Left kidney (tissue), 2 donors: ENCODE results near the gene MEIS2. TPM values are rescaled to one million over a fixed set of nuclear protein-coding genes. Genes with fewer than 3 reads are reported as not detected.
"Not testable (repeated sequence)": the region's sequence is repeated elsewhere in the genome, so short reads cannot be mapped to it uniquely, and the experiment has no call there.

Experiments
- DNase-seq: peaks from one replicate; pipeline ENCODE4 v3.0.0-alpha.2; 2013
- polyA plus RNA-seq: library from polyadenylated mRNA; unstranded; fragments of 120-200 nt; gene quantifications from one replicate; pipeline ENCODE4 v1.2.1, GENCODE V29; 2013; ENCODE audit not compliant: insufficient read length

Gene MEIS2
- polyA plus RNA-seq, 1 donor = 178 TPM

DNA sequence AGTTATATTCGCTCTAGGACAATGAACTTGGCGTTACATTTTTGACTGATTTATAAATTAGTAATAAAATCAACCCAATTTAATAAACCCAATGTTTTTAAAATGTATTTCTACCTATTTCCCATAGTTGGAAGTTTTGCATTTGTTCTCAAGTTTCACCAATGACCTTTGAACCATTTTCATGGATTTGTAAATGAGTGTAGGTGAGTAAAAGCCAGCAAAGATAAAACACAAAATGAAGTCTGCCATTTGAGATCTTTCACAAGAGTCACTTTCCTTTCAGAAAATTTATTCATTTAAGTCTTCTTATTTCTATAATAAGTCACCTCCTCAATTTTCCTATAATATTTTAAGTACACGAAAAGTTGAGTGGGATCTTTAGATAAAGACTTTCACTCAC lies 92.1 kb downstream of the MEIS2 start:
- no peak for DNase-seq

DNA sequence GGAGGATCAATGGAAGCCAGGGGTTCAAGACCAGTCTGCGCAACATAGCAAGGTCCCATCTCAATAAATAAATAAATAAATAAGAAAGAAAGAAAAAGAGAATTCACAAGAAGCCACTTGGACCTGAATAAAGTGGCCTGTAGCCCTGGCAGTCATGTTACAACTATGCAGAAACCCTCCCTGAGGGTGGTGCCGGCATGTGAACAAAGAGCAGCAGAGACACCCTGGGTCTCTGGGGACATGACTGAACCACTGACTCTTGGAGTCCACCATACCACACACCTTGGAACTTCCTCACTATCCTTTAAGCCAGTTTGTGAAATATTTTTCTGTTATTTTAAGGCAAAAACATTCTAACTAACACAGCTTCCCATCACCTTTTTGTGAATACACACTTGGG lies 93.0 kb downstream of the MEIS2 start:
- DNase-seq = no peak

DNA sequence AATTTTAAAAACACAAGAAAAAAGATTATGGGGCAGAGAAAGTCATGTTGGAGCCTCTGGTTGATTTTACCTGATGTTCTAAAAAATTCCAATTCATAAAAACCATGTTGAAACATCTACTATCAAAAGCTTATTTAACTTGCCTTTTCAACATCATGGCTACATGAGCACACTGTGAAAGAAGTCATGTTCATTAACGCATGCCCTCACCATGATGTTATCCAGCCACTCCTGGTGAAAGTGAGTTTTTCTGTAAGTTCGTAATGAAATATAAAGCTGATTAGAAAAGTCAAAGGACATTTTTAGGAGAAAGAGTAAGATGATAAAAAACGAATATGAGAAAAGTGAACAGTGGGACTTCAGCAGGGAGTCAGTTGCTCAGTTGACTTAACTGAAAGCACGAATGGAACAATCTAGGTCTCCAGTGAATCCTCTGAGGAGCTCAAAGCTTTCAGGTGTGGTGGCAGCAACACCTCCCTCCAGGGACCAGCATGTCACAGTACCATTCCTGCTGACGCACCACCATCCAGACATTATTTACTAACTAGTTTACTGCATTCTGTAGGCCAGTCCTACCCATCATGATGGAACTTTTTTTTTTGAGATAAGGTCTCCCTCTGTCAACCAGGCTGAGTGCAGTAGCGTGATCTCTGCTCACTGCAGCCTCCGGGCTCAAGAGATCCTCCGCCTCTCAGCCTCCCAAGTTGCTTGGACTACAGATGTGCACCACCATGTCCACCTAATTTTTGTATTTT lies 95.2 kb downstream of the MEIS2 start:
- DNase-seq = no peak

DNA sequence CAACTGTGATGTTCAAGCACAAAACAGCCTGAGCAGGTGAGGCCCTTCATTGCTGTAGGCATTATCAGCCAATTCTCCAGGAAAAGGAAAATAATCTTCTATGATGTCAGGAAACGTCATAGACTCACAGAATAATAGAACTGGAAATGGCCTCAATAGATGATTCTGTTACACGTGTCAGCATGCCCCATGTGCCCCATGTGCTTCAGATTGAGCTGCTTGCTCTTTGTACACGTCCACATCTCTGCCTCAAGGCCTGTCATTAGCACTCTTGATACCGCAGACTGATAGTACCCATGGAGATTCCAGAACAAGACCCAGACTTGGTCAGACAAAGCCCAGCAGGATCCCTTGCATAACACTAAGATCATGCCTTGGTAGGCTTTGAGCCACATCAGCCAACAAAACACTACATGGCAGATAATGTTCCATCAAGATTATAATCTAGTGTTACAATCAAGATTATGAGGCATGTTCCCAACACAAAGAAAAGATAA lies 95.9 kb downstream of the MEIS2 start:
- DNase-seq = no peak

DNA sequence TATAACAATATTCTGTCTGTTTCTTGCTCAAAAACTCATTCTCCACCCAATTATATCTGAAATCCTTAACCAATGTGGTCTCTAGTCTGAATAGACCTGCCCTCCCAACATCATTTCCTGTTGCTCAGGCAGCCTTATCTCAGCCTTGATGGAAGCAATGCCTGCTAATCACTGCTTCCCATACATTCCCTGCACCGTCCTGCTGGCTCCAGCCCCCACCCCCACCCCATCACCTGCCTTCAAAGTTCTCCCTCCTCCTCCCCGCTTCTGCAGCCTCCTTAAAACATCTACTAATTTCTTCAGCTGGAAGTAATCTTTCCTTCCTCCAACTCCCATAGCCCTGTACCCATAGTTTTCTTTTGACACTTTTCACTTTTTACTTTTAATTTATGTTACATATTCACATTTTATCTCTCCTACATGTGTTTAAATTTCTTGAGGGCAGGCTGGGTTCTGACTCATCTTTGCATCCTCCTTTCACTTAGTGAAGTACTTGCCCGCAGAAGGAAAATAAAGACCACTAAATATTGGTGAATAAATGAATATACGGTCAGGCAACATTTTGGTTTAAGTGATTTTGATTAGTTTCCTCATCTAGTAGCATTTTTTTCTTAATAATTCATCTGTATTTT lies 98.2 kb downstream of the MEIS2 start:
- DNase-seq = no peak

DNA sequence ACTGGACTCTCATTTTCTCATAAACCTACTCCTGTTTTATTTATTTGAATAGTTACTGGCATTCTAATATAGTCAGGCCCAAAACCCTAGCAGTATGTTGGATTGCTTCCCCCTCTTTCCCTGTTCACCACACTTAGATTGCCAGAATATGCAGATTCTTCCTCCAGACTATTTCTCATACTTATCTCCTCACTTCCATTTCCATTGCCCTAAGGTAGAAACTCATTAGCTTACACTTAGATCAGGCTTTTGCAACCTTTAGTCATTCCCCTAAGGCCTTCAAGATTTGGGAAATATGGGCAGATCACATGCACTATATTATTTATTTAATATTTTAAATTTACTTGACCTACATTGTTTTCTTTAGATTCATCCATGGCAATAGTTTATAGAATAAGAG lies 98.9 kb downstream of the MEIS2 start:
- no peak for DNase-seq

DNA sequence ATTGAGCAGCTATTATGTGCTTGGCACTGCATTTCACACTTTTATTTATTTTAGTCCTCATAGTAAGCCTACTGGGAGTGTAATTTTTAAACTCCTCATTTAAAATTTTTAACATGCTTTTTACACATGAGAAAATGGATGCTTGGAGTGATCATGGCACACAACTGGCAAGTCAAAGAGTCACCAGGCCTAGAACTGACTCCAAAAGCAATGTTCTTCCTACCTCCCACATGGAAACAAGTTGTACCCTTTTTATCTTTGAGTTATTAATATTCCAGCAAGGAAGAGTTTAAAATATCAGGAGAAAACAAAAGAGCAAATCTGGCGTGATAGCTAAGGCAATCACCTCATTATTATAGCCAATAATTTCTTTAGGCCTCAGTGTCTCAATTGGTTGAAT lies 100.6 kb downstream of the MEIS2 start:
- no peak for DNase-seq

DNA sequence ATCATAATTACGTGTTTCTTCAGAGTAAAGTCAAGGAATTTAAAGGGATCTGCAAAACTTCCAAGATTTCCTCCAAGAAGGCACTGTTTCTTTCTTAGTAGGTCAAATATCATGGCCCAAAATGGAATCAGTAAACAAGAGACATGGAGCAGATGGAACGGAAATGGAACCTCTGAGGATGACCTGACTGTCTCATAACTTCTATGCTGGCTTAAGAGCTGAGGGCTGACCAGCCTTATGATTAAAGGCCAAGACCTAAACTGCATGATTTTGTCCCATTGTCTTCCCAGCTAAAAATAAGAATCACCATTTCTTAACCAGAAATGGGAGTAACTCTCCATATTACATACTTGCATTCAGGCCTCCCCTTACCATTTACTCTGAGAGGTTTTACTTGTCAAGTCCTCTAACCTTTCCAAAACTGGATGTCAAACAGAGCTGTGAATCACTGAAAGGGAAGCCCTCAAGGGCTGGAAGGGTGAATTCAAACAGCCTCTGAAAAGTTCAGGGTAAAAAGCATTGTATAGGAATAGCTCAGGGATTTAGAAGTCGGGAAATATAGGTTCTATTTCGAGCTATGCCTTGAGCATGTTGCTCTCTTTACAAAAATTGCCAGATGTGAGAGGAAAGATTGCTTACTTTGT lies 103.7 kb downstream of the MEIS2 start:
- DNase-seq = no peak

DNA sequence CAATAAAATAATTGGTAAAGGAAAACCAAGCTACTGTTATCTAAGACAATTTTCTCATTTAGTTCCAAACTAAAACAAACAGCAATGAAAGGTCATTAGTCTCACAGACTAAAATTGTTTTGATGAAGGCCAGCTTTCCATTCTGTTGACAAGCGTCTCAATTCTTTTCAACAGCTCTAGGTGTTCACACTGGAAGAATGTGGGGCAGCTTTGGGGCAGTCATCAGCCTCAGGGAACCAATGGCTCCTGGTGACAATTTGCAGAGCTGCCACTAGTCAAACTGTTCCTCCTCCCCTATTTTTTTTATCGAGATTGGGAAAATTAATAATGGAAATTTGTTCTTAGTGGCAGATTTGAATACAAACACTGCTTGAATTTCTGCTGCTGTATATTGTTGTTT lies 104.2 kb downstream of the MEIS2 start:
- no peak for DNase-seq

DNA sequence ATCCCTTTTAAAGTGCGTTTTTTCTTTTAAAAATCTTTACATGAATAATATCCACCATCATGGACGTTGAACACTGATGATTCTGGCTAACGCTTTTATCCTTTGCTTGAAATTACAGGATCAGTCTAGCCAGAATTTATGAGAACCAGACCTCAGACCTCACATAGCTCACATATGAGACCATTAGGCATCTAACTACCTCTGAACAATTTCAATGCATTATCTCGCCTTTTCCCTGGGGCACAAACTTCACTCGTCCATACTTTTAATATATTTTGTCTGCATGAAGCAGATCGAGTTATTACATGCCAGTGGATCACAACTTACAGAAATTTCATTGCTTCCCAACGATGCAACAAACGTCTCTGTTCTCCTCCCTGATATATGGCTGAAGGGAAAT lies 105.6 kb downstream of the MEIS2 start:
- no peak for DNase-seq

DNA sequence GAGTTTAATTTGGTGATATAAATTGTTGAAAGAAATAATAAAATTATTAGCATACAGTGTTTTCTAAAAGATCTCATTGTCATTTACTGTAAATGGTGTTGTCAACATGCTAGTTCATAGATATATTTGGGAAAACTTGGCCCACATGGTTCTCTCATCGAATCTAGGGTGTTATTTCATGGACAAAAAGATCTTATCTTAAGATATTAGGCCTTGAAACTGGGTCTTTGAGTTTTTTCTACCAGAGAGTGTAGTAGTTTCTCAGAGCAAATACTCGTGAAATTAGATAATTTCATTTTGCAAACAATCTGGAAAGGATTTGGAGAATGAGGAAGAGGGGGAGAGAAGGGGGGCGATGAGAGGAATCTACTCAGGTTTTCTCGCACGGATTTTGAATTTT lies 107.9 kb downstream of the MEIS2 start:
- no peak for DNase-seq

DNA sequence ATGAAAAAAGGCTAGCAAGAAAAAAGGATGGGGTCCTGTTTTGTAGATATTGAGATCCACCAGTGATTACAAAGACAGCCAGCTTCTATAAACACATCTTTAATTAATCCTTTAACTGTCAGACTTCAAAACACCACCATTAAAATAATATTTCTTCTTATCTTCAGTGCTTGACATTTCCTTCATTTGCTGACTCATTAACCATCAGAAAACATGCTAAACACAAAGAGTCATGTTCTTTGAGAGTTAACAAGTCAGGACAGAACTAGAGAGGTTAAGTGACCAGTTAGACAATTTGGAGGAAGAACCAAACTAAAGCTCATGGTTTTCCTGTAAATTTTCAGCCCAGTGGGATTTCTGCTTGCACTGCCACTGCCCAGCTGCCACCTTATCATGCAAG lies 111.4 kb downstream of the MEIS2 start:
- DNase-seq = no peak

DNA sequence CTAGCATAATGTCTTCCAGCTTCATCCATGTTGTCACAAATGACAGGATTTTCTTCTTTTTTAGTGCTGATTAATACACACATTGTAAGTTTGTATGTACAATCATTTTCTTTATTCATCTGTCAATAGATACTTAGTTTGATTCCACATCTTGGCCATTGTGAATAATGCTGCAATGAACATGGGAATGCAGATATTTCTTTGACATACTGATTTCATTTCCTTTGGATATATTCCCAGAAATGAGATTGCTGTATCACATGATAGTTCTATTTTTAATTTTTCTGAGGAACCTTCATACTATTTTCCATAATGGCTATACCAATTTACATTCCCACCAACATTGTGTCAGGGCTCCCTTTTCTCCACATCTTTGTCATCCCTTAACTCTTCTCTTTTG lies 117.9 kb downstream of the MEIS2 start:
- DNase-seq = no peak

DNA sequence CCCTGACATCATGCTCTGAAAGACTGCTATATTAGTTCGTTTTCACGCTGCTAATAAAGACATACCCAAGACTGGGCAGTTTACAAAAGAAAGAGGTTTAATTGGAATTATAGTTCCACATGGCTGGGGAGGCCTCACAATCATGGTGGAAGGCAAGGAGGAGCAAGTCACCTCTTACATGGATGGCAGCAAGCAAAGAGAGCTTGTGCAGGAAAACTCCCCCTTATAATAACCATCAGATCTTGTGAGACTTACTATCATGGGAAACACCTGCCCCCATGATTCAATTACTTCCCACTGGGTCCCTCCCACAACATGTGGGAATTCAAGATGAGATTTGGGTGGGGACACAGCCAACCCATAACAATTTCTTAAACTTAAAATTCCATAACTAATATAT lies 120.1 kb downstream of the MEIS2 start:
- DNase-seq = not testable (repeated sequence)

DNA sequence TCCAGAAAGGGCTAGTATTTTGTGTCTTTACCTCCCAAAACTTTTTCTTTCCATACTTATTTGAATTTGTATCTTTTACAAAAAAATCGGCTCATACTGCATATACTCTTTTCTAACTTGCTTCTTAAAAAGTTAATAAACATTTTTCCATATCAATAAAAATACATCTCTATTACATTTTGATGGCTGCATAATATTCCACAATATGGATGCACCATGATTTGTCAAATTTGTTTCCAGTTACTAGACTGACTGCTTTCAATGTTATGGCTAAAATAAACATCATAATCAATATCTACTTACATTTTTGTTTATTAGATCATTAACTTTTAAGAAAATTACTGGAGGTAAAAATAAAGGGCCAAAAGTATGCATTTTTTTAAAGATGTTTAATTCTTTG lies 121.7 kb downstream of the MEIS2 start:
- DNase-seq = no peak

DNA sequence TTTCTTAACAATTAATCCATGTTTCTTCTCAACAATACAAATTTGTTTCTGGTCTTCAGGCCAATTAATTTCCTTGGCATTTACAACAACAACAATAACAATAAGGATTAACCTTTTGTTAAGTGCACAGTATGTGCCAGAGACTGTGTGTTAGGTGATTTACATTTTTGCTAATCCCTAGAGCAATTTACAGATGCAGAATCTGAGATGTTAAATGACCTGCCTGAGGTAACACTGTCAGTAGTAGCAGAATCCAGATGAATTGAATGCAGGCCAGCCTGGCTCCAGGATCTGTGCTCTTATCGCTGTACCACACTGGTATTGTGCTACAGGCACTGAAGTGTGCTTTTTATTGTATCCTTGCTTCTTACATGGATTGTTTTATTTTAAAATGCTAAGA lies 122.2 kb downstream of the MEIS2 start:
- DNase-seq = no peak

DNA sequence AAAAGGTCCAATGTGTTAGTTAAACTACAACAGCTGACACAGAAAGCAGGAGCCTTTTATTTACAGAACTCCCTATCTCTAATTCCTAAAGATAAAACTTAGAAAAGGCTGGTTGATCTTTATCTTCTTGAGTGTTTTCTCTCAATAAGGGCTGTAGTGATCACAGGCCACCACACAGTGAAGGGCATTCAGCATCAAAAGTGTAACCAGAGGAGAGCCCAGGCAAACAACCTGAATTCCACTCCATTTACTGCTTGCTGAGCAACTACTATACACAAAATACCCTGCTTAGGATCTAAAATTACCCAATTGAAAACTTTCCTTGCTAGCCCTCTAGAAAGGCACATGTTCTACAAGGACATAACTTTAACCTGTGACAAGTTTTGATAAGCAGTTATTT lies 122.7 kb downstream of the MEIS2 start:
- no peak for DNase-seq

DNA sequence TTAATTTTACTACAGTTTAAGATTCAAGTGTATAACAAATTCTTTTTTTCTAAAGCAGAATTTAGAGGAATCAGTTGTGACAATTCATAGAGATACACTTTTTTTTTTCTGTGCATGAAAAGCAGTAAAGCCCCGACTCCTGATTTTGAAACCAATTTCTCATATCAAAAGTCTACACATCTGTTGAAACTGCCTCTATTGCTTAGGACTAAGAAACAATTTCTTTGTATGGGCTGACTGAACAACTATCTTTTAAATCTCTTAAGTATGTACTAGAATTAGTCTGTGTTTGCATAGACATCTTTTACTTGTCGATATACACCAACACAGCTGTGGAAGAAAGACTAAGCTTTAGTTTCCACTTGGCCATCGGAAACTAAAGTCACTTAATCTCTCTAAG lies 127.6 kb downstream of the MEIS2 start:
- DNase-seq = no peak

DNA sequence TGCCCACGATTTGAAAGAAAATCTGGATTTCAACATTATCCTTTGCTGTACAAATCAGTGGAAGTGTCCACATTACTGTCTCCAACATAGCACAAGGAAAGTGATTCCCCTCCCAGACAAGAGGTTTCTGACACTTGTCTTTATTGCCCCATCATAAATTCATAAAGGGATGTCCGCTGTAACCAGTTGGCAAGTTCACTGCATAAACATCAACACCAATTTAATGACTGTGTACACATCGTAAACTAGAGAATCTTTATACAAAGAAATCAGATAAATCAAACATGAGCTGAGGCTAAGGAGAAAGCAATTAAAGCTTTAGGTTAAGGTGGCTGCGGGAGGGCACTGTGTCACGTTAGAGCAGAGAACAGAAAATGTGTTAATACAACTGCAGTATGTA lies 129.8 kb downstream of the MEIS2 start:
- no peak for DNase-seq

DNA sequence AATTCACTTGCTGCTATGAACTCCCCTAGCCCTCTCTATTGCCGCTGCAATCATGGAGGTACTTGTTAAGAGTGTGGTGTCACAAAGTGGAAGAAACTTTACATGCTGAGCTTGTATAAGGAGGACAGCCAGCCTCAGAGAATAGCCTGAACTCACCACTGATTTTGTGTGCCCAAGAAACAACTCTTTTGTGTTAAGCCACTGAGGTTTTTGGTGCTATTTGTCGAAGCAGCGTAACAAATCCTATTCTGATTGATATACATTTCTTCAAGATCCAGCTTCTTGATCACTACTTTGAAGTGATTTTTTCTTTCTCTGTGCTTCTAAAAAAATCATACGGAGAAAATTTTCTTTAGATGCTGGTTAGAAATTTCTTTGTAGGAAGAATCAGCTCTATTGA lies 132.4 kb downstream of the MEIS2 start:
- no peak for DNase-seq

DNA sequence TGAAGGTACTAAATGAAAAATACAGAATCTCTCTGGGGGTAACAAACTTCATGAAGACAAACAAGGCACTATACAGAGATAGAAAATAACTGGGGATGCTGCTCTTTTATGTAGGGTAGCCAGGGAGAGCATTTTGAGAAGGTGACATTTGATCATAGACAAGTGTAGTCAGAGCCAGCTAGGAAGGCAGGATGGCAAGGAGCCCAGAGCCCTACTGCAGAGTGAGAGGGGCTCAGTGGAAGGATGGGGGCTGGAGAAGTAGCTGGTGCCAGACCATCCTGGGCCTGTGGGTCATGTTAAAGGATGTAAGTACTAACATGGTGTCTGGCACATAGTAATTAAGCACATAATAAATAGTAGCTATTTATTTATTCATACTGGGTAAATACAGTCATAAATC lies 133.6 kb downstream of the MEIS2 start:
- DNase-seq = no peak

DNA sequence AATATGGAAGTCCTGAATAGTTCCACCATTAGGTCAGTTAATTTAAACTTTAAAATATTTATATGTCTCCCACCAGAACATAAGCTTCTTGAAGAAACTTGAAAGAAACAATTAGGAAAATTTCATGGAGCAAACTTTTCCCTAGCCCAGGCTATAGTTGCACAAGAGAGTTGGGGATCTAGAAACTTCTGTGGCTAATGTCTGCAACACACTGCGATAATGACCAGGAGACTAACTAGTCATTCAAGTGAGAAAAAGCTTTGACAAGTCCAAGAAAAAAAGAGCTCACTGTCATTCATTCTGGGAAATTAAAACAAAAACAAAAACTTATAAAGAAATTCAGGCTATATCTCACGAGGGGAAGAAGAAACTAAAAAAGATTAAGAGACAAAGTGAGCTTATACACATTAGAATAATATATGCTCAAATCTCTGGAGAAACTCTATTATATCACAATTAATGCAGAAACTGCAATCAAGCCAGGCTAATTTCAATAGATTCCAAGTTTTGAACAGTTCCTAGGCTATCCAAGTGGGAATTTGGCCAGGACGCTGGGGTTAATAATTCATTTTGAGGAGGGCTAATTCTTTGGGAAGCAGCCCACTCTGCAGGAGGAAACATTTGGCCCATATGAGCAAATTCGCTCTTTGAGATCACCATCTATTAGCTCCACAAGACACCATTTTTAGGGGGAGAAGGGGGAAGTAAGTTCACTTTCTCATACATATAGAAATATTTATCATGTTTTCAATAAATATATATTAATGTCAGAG lies 134.6 kb downstream of the MEIS2 start:
- no peak for DNase-seq

DNA sequence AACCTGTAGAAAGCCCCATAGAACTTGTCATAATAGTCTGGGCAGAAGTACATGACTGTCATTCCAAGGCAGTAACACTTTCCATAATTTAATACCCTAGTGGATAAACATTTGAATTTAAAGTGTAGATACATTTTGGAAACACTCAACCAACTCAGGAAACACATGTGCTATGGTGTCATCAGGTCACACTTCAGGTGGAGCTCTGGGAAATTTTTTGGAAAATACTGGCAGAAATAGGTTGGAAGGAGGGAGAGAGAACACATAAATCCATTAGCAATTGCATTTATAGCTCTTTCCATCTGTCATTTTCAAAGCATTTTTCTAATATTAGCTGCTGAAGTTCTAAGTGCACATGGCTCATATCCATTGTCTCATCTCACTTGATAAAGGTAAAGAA lies 135.7 kb downstream of the MEIS2 start:
- DNase-seq = no peak
